Islet of Langerhans (tissue), 1 donor: ENCODE measurements around the gene RAD51D.
A peak's percentile ranks its signal among the peaks of the same experiment; 100 is the strongest.
"Not testable (repeated sequence)": the region's sequence is repeated elsewhere in the genome, so short reads cannot be mapped to it uniquely, and the experiment has no call there.

Experiments used
- FAIRE-seq: peaks from one replicate; lab custom pipeline; 2011; peaks lifted over from hg19 to GRCh38; lab: Jason Lieb, UNC

RAD51D gene

DNA sequence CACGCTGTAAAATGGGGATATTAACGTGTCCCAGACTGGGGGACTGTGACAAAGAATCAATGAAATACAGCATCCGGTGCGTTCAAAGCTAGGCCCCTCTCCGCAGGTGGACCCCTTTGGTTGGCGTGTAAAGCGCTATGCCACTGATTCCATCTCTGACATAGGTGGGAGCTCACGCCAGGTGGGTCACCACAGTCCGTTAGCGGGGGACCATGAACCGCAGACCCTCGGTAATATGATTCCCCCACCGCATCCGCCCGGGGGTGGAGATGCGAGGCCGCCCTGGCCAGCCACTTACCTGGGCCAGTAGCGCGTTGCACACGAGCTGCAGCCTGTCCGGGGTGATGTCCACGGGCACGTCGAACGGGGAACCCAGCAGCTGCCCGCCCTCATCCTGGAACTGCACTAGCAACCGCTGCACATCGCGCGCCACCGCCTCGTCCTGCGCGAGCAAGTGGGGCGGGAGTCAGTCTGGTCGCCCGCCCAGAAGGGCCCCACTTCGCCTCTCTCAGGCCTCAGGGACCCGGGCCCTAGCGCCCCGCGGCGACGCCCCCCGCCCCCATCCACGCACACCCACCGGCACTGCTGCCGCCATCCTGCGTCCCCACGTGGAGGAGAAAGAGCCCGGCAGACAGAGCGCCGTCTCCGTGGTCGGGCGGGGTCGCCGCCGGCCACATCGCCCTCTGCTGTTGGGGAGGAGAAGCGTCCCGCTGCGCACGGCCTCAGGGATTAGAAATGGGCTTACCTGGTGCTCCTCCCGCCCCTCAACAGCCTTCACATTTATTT lies 22.2 kb upstream of the RAD51D start, which contains the start of gene NLE1:
Gene NLE1, minus strand, starts transcription at position 623 of the 786 bp plus-strand sequence. Its CDS starts 28 bp downstream, at position 595.
- no peak for FAIRE-seq

DNA sequence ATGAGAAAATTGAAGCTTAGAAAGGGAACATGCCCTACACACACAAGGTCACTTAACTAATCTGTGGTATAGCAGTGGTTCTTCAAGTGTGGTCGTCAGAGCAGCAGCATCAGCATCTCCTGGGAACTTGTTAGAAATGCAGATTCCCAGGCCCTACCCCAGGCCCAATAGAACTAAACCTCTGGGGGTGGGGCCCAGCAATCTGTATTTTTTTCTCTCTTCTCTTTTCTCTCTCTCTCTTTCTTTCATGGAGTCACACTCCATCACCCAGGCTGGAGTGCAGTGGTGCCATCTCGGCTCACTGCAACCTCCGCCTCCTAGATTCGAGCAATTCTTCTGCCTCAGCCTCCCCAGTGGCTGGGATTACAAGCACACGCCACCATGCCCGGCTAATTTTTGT lies 18.6 kb upstream of the RAD51D start:
- FAIRE-seq: no peak

DNA sequence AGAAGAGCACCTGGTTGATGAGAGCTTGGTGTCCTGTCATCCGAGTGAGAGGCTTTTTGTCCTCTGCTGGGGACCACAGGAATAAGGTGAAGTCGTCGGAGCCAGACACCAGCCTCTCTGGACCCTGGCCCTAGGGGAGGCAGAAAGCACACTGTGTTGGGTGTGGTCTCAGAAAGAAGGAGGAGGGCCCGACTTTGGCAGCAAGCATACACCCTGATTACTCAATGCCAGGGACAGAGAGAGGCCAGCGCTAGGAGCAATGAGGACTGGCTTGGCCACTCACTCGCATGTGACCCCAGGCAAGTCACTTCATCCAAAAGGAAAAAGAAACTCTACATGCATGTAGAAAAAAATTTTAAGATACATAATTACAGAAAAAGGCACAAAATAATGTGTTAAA lies 15.7 kb upstream of the RAD51D start:
- FAIRE-seq: no peak

DNA sequence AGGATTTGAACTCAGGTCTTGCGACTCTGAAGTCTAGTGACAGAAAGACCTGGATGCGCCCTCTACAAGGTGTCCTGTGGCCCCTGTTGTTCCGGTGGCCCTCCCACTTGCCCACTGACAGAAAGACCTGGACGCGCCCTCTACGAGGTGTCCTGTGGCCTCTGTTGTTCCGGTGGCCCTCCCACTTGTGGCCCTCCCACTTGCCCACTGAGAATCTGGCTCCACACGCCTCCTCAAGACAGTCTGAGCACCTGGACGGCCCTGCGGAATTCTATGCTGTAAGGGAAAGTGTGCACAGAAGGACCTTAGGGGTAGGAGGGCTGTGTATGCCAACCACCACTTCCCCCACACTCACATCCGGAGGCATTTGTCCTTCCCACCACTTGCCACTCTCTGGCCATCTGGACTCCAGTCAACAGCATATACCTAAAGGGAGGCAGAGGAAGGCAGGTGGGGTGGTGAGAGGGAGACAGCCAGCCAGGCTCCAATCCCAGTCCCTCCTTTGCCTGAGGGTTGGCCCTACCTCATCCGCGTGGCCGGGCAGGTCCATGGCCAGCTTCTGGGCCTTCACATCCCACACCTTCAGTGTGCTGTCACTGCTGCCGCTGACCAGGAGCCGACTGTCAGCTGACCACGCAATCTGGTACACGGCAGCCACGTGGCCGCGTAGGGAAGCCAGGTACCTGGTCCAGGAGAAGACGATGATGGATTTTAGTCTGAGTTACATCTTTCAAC lies 13.3 kb upstream of the RAD51D start:
- FAIRE-seq: no peak

DNA sequence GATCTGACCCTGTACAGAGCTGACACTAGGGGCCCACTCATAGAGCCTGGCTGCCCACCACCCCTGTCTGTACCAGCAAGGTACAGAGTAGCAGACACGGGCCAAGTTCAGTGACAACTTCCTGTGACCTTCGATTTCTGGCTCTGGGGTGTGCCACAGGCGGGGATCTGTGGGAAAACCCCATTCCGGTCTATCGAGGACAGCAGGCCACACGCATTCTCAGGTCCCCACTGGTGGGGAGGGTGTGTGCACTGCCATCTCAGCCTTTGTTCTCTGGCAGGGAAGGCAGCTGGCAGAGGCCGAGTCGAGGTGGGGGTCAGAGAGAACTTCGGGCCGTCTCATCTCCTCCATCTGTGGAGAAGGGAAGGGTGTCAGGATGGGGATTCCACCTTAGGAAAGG lies 12.4 kb upstream of the RAD51D start:
- FAIRE-seq: no peak

DNA sequence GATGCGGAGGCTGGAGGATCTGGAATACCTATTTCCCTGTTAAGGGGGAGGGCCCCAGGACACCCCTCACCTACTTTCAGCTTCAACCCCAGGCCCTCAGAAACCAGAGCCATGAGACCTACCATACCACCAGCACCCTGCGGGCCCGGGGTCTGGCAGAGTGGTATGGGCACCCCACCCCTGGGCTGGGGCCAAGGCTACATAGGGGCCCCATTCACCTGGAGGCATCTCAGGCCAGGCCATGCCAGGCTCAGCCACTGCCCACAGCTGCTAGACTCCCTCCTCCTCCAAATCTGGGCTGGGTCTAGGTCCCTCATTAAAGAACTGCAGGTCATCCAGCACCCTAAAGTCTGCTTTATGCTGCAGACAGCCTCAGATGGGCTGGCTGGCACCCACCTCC lies 10.7 kb upstream of the RAD51D start:
- no peak for FAIRE-seq

DNA sequence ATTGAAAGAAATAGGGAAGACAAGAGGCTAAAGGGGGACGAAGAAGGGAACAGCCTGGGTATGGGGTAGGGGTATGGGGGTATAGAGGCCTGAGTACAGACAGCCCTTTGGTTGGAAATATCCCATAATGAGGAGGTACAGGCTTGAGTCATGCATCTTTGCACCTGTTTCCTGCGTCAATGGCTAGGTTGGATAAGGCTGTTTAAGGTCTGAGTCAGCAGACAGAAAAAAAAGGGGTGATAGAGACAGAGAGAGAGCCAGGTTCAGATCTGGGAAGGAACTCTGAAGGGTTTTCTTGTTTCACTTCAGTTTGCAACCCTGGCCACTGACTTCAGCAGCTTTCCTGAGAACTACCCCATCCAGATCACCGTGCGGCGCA lies 10.3 kb upstream of the RAD51D start:
- no peak for FAIRE-seq

DNA sequence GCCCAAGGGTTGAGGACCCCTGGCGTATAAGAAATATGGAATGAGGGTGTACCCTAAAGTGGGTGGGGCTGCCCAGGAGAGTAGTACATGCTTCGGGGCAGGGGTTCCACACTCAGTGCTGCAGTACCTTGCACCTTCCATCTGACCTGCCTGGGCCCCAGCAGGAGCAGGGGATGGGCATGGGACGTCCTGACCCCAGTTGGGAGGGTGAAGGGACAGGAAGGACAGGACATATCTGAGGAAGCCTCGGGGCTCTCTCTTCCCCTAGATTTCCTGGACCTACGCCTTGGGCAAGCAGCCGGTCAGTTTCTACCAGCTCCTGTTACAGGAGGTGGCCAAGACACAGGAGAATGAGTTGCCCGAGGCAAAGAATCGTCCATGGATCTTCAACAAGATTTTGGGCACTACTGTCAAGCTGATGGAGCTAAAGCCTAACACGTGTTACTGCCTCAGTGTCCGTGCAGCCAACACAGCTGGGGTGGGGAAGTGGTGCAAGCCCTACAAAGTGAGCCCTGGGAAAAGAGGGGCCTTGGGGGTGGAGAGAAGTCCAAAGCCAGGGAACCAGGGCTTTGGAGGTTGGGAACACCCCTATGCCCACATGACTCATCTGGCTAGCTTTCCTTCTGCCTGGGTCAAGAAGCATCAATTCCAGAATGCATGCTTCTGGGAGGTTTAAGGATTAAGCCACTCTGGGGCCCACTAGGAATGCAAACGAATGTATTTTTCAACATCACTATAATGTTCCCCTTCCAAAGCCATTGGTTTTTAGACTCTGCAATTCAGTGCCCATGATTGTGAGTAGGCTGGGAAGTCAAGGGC lies 9.7 kb upstream of the RAD51D start:
- FAIRE-seq: no peak

DNA sequence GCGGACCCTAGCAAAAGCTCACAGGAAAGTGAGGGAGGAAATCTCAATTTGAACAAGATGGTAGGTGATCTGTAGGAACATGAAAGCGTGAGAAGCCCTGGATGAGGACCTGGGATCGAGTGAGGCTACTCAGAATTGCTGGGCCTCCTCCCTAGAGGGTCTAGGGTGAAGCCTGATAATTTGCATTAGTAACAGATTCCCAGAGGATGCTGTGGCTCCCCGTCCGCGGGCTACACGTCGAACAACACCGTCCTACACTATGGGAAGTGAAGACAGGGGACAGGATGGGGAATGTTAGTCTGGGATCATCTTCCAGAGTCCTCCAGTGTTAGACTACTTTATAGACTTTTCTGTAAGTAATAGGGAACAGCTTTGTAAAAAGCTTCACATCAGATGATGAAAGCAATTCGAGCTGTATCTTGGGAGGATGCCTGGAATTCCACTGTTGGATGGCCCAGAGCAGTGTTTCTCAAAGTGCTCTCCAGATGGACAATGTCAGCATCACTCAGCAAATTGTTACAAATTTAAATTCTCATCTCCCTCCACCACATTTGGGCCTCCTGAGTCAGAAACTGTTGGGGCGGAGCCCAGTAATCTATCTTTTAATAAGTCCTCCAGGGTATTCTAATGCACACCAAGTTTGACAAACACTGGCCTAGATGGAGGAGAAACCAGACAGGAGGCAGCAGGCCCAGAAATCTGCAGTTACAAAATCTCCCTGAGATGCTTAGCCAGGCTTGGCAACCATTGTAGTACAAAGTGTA lies 8.3 kb upstream of the RAD51D start:
- FAIRE-seq: no peak

DNA sequence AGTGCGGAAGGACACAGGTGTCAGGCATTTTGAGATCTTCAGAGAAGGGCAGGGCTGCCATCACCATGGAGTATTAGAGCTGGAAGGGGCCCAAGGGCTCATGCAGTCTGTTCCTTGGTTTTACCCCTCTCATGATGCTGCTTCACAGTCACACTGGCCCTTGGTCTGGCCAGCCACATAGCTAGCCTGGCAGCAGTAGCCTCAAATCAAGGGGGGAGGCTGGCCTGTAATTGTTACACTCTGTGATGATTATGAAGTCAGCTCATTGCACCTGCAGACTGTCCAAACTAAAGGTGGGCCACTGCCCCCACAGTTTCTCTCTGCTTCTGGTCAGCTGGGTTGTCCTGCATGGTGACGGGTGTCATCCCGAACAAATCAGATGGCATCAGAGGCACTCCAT lies 1.7 kb upstream of the RAD51D start, which contains the start of gene FNDC8:
Gene FNDC8, plus strand, starts transcription at position 301 of the 400 bp plus-strand sequence. Its CDS starts 79 bp downstream, at position 380.
- FAIRE-seq: no peak

DNA sequence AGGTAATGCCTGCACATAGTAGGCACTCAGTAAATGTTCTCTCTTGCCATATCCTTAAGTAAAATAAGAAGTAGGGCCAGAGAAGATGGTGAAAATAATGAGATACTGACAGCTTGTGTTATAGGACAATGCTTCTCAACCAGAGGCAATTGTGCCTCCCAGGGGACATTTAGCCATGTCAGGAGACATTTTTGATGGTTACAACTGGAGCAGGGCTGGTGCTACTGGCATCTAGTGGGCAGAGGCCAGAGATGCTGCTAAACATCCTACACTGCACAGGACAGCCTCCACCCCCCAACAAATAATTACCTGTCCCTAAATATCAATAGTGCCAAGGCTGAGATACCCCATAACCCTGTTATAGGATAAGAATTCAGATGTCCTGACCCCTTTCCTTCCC lies 1.7 kb downstream of the RAD51D start:
- FAIRE-seq: no peak

DNA sequence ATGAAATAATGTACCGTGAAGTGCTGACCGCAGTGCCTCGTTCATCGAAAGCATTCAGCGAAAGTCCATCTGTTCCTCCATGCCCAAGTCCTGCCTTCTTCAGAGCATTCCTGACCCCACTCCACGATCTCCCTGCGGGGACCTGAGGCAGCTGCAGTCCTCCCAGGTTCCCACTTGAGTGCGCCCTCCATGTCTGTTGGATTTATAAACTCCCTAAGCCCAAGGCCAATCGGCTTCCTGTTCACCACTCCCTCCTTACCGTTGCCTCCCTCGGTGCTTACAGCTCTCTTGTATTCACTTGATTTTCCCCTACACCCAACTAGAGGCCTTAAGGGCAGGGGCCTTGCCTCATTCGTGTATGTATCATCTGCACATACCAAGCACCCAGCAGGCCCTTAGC lies 2.8 kb downstream of the RAD51D start:
- FAIRE-seq: no peak

DNA sequence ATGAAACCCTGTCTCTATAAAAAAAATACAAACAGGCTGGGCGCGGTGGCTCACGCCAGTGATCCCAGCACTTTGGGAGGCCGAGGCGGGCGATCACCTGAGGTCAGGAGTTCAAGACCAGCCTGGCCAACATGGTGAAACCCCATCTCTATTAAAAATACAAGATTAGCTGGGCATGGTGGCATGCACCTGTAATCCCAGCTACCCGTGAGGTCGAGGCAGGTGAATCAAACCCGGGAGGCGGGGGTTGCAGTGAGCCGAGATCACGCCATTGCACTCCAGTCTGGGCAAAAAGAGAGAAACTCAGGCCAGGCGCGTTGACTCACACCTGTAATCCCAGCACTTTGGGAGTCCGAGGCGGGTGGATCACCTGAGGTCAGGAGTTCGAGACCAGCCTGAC lies 8.9 kb downstream of the RAD51D start:
- FAIRE-seq: not testable (repeated sequence)

DNA sequence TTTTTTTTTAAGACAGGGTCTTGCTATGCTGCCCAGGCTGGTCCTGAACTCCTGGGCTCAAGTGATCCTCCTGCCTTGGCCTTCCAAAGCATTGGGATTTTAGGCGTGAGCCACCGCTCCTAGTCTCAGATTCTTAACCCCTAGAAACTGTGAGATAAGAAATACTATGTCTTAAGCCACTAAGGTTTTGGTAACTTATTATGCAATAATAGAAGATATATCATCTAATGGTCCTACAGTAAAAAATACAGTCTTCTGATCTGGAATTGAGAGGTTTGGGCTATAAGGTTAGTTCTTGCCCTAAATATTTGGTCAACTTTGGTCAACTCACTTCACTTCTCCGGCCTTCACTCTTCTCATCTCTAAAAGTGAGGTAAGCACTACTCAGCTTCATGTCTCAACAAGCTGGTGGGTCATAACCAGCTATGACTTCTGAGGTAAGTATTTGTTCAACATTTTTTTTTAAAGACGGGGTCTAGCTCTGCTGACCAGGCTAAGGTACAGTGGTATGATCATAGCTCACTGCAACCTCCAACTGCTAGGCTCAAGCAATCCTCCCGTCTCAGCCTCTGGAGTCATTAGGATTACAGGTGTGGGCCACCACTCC lies 14.7 kb downstream of the RAD51D start:
- no peak for FAIRE-seq

DNA sequence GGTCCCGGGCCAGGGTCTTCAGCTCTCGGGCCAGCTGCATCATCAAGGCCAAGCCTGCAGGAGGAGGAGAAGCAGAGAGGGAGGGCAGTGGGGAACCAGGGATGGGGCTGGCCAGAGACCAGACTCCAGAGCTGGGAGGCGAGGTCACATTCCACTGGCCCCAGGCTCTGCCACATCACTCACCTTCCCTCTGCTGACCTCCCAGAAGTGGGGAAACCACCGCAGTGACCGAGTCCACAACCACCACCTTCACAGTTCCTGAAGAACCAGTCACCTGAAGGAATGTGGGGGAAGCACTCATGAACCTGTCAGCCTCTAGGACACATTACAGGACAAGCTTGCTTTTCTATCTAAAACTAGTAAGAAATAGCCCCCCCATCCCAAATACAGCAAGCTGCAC lies 16.4 kb downstream of the RAD51D start:
- no peak for FAIRE-seq

DNA sequence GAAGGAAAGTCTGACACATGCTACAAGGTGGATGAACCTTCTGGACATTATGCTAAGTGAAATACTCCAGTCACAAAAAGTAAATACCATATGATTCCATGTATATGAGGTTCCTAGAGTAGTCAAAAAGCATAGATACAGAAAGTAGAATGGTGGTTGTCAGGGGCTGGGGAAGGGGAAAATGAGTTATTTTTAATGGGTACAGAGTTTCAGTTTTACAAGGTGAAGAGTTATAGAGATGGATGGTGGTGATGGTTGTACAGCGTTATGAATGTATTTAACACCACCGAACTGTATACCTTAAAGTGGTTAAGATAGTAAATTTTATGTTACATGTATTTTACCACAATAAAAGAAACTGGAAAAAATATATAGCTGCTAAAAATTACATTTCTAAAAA lies 17.9 kb downstream of the RAD51D start:
- no peak for FAIRE-seq

DNA sequence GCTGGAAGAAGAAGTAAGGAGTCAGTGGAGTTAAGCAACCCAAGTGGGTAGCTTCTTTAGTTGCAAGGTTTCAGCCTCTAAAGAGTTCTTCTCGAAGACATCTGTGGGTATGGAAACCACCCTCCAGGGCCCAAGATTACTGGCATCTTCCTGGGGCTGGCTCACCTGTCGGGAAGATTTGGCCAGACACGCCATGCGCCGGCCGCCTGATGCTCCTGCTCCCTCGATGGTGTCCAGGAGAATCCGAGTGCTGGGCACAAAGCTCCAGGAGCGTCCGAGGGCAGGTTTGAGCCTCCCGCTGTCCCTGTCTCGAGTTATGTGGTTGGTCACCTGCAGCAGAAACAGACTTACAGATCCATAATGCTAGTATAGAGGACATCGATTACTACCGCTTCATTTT lies 18.6 kb downstream of the RAD51D start:
- no peak for FAIRE-seq

DNA sequence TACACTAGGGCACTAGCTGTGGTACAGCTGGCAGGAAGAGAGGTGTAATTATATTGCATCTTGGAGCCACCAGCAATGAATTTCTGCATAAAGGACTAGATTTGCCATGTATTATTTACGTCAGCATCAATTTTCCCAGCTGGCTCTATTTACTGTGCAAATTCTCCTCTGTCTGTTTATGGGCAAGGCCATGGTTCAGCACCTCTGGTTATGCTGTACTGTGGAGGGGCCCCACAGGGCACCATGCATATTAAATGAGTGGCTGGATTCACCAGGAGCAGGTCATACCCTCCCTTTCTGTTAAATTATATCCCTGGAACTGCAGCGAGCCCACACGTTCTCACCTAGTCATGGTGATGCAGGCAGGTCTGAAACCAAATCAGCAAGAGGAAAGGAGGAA lies 19.8 kb downstream of the RAD51D start:
- peak; percentile 79 for FAIRE-seq

DNA sequence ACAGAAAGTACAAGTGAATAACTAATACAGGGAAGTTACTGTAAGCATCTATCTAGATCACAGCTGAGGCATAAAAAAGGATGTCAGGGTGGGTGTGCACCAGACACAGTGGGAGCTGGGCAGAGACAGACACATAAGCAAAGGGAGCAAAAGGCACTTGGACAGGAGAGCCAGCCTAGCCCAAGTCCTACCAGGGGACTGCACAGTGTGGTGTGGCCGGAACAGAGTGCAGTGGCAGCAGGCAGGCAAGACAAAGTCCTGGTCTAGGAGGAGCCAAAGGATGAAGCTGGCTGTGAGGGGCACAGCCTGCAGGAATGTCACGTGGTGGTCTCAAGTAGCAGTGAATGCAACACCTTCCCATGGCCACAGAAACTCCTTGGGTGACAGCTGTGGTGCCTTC lies 21.9 kb downstream of the RAD51D start:
- no peak for FAIRE-seq

DNA sequence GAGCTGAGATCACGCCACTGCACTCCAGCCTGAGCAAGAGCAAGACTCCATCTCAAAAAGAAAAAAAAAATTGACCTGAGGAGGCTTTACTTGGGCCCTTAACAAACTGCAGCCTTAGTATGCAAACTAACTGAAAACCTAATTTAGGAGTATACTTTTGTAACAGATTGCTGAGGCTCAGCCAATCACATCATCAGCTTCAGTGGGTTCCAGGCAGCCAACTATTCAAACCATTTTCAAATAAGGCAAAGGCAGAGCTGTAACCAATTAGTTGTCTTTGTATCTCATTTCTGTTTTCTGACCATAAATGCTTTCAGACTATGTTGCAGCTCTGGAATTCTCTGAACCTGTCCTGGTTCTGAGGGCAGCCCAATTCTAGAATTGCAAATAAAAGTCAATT lies 23.9 kb downstream of the RAD51D start:
- FAIRE-seq: no peak

DNA sequence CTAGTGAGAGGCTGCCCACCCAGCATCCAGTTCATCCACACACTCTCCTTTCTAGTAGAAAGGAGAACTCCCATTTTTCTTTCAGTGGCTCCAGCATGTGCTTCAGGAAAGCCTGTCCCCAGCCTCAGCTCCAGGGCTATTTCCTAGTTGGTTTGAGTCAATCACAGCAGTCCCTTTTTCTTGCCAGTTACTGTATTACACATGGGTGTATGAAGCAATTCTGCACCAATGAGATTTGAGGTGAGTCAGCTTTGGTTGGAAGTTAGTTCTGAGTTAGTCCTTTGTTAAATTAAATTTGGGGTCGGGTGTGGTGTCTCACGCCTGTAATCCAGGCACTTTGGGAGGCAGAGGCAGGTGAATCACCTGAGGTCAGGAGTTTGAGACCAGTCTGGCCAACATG lies 24.8 kb downstream of the RAD51D start:
- FAIRE-seq: no peak

DNA sequence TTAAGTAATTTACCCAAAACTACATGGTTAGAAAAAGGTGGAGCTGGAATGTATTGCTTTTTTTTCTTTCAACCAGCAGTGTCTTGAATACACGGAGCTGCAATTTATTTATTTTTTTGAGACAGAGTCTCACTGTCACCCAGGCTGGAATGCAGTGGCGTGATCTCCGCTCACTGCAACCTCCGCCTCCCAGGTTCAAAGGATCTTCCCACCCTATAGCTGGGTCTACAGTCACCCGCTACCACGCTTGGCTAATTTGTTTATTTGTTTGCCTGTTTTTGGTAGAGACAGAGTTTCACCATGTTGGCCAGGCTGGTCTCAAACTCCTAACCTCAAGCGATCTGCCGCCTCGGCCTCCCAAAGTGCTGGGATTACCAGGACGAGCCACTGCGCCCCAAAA lies 29.0 kb downstream of the RAD51D start:
- not testable (repeated sequence) for FAIRE-seq
